Lower lobe of right lung (tissue), 2 donors: ENCODE data around the gene CAMTA2. TPM values are rescaled to one million over a fixed set of nuclear protein-coding genes. Genes with fewer than 3 reads are reported as not detected.
A peak's percentile ranks its signal among the peaks of the same experiment; 100 is the strongest.

Experiments used
- ATAC-seq, 2 donors: fragments of 200-7000 bp; cut with Tn5 transposase; one replicate each; pipeline ENCODE4 v1.9.1; 2020 to 2022; ENCODE audit warnings: mild to moderate bottlenecking in 2 of 2, moderate library complexity in 2 of 2
- DNase-seq: peaks from one replicate; pipeline ENCODE4 v3.0.0-alpha.2; 2020
- H3K27ac ChIP-seq: fragments of 200-600 bp; one replicate; pipeline ENCODE4 v1.8.0; 2022
- H3K27me3 ChIP-seq: fragments of 200-600 bp; one replicate; pipeline ENCODE4 v1.8.0; 2022; ENCODE audit warnings: low read depth
- H3K36me3 ChIP-seq: fragments of 200-600 bp; one replicate; pipeline ENCODE4 v1.8.0; 2022; ENCODE audit warnings: mild to moderate bottlenecking
- H3K4me1 ChIP-seq: fragments of 200-600 bp; one replicate; pipeline ENCODE4 v1.8.0; 2022
- H3K4me3 ChIP-seq: fragments of 200-600 bp; one replicate; pipeline ENCODE4 v1.8.0; 2022; ENCODE audit warnings: mild to moderate bottlenecking
- H3K9me3 ChIP-seq: fragments of 200-600 bp; one replicate; pipeline ENCODE4 v1.8.0; 2022
- intact Hi-C: fragments of 100-400 bp; cut with DNase I; formaldehyde crosslinking; loops from one replicate; pipeline ENCODE4 v1.11.0; 2022
- total RNA-seq: library from RNA; stranded (reverse); fragmentation: NEBNext Ultra II Directional; extraction: Animal tissue kit (Norgen Biotek cat#: 25700); gene quantifications from one replicate; pipeline ENCODE4 v1.2.1, GENCODE V29; 2021
- TF ChIP-seq, protein P1 (sequence below): fragments of 200-600 bp; IDR thresholded peaks from one replicate; pipeline ENCODE4 v1.8.0; 2022; ENCODE audit warnings: antibody characterized with exemption, mild to moderate bottlenecking
- donor health status: DM: no; HTN: yes; CAD: no; lungs with severe emphysema.

Gene CAMTA2
- total RNA-seq, 1 donor from 2014 or later, result 49.9 TPM

DNA sequence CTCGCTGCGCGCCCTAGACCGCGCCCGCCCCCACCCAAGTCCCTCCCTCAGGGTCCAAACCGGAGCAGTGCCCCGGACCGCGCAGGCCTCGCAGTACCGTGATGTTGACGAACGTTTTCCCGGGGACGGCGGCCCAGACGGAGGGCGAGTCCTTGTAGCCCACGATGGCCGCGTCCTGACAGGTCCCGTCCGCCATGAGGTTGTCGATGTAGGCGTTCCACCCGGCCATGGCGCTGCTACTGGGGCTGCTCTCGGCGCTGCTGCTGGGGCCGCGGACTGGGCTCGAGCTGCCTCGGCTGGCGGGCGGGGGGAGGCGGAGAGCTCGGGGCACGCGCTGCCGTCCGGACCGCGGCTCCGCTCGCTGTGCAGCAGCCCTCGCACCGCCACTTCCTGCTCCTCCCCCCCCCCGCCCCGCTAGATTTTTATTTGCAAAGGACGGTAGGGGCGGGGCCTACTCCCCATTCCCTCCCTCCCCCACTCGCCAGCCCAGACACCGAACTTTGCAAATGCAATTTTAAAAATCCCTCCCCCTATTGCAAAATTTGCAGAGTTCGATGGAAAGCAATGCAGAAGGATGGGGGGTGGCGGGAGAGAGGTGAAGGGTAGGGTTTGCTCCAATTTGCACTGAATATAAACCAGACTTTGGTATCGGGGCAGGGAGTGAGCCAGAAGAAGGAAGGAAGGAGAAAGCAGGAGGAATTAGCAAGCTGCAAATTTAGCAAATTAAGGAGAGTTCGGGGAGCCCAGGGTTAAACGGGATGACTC lies 39.1 kb downstream of the CAMTA2 start, which contains the start of gene PFN1:
Gene PFN1 (minus strand): TSS at position 365 of the 765 bp plus-strand sequence. CDS start 136 bp downstream, at position 229.
- ATAC-seq, result peak; percentile 82 to 88
- peaks cover 48% of the 10 kb centered on the region for H3K4me1 ChIP-seq
- H3K27me3 ChIP-seq, result no peaks in the 10 kb centered on the region
- peak within 1 kb of the TSS; percentile 99 for H3K4me3 ChIP-seq
- DNase-seq, result peak; percentile 94
- H3K27ac ChIP-seq, result peak within 1 kb of the TSS; percentile 98
- TF ChIP-seq, protein P1, sequence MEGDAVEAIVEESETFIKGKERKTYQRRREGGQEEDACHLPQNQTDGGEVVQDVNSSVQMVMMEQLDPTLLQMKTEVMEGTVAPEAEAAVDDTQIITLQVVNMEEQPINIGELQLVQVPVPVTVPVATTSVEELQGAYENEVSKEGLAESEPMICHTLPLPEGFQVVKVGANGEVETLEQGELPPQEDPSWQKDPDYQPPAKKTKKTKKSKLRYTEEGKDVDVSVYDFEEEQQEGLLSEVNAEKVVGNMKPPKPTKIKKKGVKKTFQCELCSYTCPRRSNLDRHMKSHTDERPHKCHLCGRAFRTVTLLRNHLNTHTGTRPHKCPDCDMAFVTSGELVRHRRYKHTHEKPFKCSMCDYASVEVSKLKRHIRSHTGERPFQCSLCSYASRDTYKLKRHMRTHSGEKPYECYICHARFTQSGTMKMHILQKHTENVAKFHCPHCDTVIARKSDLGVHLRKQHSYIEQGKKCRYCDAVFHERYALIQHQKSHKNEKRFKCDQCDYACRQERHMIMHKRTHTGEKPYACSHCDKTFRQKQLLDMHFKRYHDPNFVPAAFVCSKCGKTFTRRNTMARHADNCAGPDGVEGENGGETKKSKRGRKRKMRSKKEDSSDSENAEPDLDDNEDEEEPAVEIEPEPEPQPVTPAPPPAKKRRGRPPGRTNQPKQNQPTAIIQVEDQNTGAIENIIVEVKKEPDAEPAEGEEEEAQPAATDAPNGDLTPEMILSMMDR, result no peak
- H3K36me3 ChIP-seq, result peaks cover 35% of the 10 kb centered on the region
- no peaks in the 10 kb centered on the region for H3K9me3 ChIP-seq
- intact Hi-C loops, result no loop called here

DNA sequence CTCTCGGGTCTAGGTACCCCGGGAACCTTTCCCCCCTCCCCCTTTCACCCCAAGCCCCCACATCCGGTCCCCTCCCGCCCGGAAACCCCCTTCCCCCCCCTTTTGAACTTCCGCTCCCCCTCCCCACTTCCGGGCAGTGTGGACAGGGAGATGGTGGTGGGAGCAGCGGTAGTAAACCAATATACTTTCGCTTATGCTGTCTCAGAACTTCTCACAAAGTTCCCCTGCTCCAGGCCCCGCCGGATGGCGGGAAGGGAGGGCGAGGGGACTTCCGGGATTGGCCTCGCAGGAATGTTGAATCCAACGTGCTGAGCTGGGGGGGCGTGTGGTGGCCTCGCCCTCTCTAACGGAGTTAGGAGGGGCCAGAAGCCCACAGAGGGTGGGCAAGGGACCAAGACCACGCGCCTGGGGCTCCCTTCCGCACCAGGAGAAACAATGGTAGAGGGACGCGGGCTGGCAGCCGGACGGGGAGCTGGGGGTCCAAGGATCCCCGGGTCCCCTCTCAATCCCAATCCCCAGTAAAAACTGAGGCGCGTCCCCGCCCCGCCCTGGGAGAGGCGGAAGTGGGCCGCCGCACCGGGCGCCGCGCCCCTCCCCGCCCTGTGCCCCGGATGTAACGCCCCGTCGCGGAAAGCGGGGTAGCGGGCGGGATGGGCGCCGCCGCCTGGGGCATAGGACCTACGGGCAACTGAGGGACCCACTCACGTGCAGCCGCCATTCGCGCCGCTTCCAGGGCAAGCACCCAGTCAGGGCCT lies 39.9 kb downstream of the CAMTA2 start:
- Histone ChIP-seq H3K4me1 (peaks cover 54% of the 10 kb centered on the region), H3K36me3 (peaks cover 42% of the 10 kb centered on the region), H3K27ac (peak overlapping the region; percentile 98), H3K4me3 (peak overlapping the region; percentile 99), H3K27me3 (no peaks in the 10 kb centered on the region), H3K9me3 (no peaks in the 10 kb centered on the region)
- ATAC-seq (peak; percentile 61 to 70), DNase-seq (peak; percentile 78)
- intact Hi-C loops, result no loop called here
- TF ChIP-seq, protein P1, result no peak

DNA sequence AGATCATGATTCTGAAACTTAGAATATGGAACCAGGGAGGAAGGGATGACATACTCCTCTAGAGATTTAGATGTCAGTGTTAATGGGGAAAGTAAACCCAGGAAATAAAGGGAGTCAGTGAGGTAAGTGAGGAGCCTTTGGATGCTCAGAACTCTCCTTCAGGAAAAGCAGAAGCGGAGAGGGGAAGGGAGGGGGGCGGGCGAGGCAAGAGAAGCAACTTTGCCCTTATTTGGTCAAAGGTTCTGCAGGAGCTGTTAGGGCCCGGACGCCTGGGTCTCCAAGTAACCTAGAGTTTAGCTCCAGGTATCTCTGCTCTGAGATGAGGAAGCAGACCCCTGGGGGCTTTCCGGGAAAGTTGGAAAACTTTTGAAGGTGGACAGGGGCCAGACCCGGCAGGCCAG lies 40.5 kb downstream of the CAMTA2 start:
- DNase-seq (no peak), ATAC-seq (no peak)
- Histone ChIP-seq H3K4me1 (peaks cover 54% of the 10 kb centered on the region), H3K36me3 (peaks cover 48% of the 10 kb centered on the region), H3K27me3 (no peaks in the 10 kb centered on the region), H3K4me3 (peak overlapping the region; percentile 99), H3K9me3 (no peaks in the 10 kb centered on the region), H3K27ac (peak overlapping the region; percentile 98)
- TF ChIP-seq, protein P1, result no peak
- intact Hi-C loops, result no loop called here

DNA sequence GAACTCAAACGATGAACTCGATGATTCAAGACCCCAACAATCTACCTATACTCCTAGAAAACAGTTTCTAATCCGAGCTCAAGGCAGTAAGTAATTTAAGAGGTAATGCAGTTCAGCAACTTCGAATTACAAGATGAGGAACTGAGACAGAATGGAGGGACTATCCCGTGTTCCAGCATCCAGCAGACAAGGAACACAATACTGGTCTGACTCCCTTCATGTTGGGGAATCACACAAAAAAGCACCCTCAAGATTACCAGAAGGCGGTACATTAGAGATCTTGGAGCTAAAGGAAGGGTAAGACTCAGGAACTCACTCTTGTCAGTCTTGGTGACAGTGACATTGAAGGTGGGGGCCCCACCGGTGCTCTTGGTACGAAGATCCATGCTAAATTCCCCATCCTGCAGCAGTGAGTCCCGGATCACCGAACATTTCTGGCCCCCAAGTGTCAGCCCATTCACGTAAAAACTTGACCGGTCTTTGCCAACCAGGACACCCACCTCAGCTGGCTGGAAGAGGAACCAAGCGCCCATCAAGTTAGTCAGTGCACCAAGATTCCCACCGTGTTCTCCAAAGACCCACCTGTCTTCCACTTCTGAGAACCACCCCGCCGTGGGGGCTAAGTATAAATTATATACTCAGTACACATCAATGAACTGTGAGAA lies 41.0 kb downstream of the CAMTA2 start:
- no peaks in the 10 kb centered on the region for H3K9me3 ChIP-seq

DNA sequence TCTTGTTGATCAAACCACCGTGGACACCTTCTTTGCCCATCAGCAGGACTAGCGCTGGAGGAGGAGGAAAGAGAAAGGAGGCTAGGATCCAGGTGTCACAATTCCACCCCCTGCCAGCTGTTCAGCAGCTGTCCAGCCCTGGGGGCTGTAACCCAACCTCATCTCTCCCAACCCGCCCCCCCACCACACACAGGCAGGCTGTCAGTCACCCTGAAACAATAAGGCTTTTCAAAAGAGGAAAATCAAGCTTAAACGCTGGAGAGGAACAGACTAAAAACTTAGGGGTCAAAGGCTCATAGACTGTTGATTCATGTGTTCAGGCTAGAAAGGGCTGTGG lies 41.6 kb downstream of the CAMTA2 start:
- intact Hi-C loops, result no loop called here
- H3K27ac ChIP-seq, result no peak overlapping the region
- DNase-seq, result no peak
- H3K27me3 ChIP-seq, result no peaks in the 10 kb centered on the region
- ATAC-seq, result no peak
- H3K4me3 ChIP-seq, result peak overlapping the region; percentile 99
- H3K36me3 ChIP-seq, result peaks cover 50% of the 10 kb centered on the region
- peaks cover 59% of the 10 kb centered on the region for H3K4me1 ChIP-seq
- H3K9me3 ChIP-seq, result no peaks in the 10 kb centered on the region
- TF ChIP-seq, protein P1, result no peak

More for the DNA sequence above, 41.0 kb downstream of the CAMTA2 start:
- Histone ChIP-seq H3K27ac (no peak overlapping the region), H3K36me3 (peaks cover 50% of the 10 kb centered on the region), H3K4me3 (peak overlapping the region; percentile 99), H3K4me1 (peaks cover 58% of the 10 kb centered on the region), H3K27me3 (no peaks in the 10 kb centered on the region)
- intact Hi-C loops, result no loop called here
- TF ChIP-seq, protein P1, result no peak
- no peak for DNase-seq
- ATAC-seq, result no peak
